GM21423 (cell line): ENCODE measurements around the gene DEF6.
A peak's percentile ranks its signal among the peaks of the same experiment; 100 is the strongest.
"Not testable (repeated sequence)": the region's sequence is repeated elsewhere in the genome, so short reads cannot be mapped to it uniquely, and the experiment has no call there.

Experiments
- ATAC-seq: cut with Tn5 transposase; IDR thresholded peaks from one replicate; pipeline ENCODE4 v1.9.1; 2021; ENCODE audit warnings: mild to moderate bottlenecking, moderate library complexity; ENCODE audit not compliant: unreplicated experiment

The DEF6 gene

DNA sequence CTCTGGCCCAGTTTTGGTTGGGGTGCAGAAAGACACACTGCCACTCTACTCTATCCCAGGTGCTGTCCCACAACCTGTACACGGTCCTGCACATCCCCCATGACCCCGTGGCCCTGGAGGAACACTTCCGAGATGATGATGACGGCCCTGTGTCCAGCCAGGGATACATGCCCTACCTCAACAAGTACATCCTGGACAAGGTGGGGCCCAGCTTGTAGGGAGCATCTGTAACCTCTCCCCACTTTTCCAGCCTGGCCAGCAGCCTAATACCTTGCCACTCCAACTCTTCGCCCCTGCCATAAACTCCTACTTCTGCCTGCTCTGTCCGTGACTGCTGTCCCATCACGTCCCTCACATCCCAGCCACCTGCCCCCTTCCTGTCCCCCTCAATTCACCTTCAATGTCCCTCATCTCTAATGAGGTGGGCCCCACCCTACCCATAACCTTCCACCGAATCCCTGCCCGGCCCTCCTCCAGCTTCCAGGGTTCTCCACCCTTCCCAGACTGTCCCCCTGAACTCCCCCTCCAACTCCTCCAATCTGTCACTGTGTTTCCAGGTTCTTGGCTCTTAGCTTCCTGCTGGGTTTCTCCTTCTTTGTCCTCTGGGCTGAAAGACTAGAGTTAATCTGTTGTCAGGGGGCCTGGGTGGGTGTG lies 12.1 kb downstream of the DEF6 start:
- no peak for ATAC-seq

DNA sequence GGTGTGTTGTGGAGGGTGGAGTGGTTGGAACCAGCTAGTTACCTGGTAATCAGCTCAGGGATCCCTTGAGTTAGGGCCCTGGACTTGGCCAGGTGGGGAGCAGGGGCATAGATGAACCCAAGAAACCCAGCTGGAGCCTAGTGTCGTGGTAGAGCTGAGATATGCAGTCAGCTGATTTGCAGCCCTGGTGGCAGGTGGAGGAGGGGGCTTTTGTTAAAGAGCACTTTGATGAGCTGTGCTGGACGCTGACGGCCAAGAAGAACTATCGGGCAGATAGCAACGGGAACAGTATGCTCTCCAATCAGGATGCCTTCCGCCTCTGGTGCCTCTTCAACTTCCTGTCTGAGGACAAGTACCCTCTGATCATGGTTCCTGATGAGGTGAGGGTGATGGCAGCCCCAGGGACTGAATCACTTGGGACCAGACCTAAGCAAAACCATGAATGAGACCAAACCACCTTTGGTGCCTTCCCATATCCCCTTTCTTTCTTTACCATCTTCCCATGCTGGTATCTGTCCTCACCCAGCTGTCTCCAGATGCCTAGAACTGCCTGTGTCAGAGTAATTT lies 12.7 kb downstream of the DEF6 start:
- ATAC-seq: no peak

DNA sequence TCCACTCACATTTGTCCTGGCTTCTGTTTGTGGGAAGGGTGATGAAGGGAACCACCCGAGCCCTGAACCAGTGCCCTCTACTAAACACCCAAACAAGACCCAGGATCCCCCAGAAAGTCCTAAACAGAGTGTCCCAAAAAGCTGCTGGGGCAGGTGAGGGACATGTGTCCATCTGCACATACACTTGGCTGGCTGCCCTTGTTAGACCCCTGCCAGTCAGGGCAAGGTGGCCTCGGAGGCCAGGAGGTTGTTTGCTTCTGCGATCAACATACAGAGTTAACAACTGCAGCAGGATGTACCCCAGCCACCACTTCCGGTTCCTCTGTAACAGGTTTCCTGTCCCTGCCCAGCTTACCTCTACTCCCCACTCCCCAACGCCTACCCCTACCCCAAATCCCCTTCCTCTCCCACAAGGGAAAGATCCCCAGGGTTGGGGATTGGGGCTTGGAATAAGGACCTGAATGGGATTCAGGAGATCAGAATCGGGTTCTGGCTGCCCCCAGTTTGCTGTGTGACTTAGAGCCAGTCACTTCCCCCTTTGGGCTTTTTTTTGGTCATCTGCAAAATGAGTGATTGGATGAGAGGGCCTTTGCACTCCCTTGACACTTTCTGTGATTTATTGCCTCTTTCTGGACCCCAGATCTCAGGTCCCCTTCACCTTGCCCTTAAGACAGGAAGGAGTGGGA lies 13.9 kb downstream of the DEF6 start:
- ATAC-seq: peak; percentile 53

DNA sequence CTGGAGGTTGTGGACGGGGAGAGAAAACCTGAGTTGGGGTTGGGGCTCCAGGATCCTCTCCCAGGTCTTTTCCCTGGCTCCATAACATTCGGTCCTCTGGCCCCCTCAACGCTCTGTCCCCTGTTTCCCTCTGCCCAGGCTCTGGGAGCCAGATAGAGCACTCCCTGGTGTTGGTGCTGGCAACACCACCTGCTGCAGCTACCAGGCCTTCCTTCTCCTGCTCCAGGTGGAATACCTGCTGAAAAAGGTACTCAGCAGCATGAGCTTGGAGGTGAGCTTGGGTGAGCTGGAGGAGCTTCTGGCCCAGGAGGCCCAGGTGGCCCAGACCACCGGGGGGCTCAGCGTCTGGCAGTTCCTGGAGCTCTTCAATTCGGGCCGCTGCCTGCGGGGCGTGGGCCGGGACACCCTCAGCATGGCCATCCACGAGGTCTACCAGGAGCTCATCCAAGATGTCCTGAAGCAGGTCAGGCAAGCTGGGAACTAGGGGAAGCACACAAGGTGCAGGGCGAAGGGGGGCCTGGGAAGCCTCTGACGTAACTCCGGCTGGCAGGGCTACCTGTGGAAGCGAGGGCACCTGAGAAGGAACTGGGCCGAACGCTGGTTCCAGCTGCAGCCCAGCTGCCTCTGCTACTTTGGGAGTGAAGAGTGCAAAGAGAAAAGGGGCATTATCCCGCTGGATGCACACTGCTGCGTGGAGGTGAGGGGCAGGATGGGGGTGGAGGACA lies 14.6 kb downstream of the DEF6 start:
- ATAC-seq: no peak

DNA sequence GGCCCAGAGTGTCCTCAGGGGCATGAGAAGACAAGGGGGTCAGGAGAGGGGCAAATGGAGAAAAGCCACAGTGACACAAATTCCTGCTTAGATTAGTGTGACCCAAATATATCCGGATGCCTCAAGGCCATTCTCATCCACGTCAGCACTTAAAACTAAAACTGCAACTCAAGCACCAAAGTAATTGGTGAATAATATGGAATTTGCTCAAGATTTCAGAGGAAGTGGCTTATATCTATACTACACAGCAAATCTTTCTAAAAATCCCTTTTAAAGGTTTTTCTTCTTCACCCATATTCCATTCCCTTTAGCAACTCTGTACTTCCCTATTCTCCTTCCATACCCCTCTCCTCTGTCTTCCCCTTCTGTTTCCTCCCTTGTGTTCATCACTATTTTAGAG lies 15.2 kb downstream of the DEF6 start:
- no peak for ATAC-seq

DNA sequence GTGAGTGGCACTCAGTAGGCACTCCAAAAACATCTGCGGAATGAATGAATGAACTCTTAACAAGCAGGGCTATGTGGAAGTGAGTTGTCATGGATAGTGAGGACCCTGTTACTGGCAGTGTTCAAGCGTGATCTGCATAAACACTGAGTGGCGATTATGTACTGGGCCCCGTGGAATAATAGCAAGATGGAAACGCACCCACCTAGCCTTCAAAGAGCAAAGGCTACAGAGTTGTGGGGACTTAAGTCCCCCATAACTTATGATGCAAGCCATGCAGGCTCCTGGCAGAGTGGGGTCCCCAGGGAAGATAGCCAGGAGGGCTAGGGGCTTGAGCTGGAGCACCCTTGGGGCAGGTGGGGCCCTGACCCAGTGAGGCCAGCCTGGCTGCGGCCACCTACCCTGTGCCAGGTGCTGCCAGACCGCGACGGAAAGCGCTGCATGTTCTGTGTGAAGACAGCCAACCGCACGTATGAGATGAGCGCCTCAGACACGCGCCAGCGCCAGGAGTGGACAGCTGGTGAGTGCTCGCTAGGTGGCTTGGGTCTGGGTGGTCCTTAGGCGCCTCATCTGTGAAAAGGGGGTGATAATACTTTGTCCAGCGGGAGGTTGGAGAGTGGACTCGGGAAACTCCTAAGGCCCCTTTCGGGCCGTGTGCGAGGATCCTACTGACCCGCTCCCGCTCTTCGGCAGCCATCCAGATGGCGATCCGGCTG lies 20.0 kb downstream of the DEF6 start:
- no peak for ATAC-seq

DNA sequence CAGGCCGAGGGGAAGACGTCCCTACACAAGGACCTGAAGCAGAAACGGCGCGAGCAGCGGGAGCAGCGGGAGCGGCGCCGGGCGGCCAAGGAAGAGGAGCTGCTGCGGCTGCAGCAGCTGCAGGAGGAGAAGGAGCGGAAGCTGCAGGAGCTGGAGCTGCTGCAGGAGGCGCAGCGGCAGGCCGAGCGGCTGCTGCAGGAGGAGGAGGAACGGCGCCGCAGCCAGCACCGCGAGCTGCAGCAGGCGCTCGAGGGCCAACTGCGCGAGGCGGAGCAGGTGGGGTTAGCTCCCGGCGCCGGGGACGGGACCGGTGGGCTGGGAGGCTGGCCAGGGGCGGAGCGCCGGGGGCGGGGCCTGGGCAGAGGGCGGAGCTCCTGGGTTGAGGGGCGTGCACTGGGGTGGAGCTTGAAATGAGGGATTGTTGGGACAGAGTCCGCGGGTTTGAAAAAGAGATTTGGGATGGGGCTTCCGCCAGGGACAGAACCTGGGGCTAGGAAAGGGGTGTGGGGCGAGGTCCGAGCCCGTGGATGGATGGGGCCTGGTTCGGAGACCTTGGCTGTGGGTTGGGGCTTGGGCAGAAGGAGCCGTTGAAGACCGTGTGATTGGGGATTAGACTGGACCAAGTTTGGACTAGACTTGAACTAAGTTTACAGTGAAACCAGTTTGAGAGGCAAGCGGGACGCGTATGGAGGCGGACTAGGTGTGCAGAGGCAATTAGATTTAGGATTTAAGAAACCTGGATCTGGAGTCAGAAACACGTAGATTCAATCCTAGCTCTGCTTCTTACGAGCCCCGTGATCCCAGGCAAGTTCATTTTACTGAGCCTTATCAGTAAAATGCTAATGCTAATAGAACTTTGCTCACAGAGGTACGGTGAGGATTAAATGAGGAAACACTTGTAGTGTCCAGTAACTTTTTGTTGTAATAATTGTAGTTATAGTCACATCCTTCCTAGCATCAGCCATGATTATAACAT lies 20.9 kb downstream of the DEF6 start:
- no peak for ATAC-seq

DNA sequence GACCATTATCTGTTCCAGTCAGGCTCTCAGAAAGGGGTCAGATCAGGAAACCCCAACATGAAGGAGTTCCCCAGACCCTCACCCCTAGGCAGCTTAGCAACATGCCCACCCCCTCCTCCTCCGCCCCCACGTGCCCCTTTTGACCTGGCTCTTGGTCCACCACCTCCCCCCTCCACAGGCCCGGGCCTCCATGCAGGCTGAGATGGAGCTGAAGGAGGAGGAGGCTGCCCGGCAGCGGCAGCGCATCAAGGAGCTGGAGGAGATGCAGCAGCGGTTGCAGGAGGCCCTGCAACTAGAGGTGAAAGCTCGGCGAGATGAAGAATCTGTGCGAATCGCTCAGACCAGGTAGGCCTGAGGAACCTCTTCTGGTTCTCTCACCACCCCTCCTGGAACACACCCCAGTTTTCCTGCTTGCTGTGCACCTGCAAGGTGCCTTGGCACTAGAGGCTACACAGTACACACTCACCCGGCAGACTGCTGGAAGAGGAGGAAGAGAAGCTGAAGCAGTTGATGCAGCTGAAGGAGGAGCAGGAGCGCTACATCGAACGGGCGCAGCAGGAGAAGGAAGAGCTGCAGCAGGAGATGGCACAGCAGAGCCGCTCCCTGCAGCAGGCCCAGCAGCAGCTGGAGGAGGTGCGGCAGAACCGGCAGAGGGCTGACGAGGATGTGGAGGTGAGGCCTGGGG lies 21.9 kb downstream of the DEF6 start:
- ATAC-seq: no peak

DNA sequence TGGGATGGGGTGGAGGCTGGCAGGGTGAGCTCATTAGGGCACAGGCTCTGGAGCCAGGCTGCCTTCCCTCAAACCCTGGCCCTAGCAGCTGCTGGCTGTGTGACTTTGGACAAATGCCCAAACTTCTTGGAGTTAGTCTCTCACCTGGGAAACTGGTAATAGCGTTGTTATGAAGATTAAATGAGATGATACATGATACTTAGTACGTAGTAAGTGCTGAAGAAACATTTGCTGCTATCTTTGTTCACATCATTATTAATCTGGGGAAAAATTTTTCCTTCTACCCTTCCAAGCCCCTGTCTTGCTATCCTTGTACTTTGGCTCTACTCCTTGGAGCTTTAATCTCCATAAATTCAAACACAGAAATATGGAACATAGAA lies 22.4 kb downstream of the DEF6 start:
- ATAC-seq: no peak

DNA sequence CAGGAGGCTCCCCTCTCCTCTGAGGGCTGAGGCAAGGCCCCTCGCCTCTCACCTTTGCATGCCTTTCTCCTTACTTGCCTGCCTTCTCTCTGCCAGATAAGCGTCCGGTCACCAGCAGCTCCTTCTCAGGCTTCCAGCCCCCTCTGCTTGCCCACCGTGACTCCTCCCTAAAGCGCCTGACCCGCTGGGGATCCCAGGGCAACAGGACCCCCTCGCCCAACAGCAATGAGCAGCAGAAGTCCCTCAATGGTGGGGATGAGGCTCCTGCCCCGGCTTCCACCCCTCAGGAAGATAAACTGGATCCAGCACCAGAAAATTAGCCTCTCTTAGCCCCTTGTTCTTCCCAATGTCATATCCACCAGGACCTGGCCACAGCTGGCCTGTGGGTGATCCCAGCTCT lies 23.5 kb downstream of the DEF6 start:
- no peak for ATAC-seq

DNA sequence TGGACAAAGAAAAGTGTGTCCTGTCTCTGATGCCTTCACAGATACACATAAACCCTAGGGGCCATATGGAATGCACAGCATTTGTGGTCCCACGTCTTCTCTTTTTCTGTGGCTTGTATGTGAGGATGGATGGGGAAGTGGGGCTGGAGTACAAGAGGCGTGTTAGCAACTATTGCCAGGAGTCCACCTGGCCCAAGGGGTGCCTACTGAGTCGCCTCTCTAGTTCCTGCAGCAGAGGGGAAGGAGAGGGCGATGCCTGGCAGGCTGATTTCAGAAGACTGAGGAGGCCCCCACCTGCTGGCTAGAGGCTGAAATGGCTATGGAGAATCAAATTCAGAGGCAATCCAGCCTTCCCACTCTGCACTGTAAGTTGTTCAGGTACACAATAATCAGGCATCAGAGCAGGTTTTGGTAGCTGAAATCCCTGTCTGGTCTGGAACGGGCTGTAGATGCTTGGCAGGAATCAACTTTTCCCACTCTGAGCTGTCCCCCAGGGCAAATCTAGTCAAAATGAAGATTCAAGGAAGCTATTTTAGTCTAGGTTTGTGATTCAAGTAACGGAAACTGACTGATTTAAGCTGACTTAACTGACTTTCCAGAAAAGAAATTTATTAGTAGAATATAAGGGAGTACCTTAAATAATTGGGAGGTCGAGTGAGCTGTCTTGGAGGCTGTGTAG lies 29.9 kb downstream of the DEF6 start:
- no peak for ATAC-seq

DNA sequence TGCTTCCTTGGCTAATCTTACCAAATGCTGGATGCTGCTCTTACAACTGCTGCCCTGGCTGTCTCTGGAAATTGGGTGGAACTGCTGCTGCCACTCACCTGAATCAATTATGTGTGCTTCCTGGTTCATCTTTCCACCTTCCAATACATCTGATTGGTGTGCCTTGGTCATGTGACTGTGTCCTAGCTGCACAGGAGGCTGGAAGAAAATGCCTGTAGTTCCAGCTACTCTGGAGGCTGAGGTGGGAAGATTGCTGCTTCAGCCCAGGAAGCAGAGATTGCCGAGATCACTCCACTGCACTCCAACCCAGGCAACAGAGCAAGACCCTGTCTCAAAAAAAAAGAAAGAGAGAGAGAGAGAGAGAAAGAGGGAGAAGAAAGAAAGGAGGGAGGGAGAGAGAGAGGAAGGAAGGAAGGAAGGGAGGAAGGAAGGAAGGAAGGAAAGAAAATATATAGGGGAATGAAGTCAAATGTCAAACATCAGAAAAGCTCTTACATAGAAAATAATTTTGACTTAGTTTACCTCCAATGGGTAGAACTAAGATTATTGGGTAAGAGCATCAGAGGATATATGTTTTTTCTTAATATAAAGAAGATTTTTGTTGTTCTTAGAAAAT lies 30.6 kb downstream of the DEF6 start:
- ATAC-seq: no peak

DNA sequence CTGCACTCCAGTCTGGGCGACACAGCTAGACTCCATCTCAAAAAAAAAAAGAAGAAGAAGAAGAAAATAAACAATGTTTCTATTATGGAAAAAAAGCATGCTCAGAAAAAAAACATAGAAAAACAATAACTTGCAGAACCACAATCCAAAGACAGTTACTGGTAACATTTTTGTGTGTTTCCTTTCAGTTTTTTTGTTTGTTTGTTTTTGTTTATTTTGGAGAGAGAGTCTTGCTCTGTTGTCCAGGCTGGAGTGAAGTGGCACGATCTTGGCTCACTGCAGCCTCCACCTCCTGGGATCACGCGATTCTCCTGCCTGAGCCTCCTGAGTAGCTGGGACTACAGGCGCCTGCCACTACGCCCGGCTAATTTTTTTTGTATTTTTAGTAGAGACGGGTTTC lies 31.3 kb downstream of the DEF6 start:
- not testable (repeated sequence) for ATAC-seq

DNA sequence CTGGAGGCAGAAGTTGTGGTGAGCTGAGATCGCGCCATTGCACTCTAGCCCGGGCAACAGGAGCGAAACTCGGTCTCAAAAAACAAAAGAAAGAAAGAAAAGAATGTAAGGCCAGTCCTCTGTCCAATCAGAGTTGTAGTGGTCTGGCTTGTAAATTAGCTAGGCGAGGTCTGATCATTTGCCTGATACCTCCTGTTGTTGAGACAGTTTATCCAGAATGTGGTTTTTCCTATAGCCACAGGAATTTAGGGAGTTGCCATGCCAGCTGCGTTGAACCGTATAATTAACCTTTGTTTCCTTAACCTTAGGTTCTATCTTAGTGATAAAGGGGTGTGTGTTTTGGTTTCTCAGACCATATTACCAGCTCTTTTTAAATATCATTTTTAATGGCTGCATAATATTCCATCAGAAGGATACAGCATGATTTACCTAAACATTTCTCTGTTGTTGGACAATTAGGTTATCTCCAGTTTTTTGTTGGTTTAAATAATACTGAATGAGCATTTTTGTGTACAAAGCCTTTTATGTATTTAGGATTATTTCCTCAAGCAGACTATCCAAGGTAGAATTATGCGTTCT lies 33.0 kb downstream of the DEF6 start:
- ATAC-seq: no peak

DNA sequence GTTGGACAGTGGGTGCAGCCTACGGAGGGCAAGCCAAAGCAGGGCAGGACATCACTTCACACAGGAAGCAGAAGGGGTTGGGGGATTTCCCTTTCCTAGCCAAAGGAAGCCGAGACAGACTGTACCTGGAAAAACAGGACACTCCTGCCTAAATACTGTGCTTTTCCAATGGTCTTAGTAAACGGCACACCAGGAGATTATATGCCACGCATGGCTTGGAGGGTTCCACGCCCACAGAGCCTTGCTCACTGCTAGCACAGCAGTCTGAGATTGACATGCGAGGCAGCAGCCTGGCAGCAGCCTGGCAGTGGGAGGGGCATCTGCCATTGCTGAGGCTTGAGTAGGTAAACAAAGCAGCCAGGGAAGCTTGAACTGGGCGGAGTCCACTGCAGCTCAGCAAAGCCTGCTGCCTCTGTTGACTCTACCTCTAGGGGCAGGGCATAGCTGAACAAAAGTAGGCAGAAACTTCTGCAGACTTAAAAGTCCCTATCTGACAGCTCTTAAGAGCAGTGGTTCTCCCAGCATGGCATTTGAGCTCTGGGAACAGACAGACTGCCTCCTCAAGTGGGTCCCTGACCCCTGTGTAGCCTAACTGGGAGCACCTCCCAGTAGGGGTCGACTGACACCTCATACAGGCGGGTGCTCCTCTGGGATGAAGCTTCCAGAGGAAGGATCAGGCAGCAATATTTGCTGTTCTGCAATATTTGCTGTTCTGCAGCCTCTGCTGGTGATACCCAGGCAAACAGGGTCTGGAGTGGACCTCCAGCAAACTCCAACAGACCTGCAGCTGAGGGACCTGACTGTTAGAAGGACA lies 34.7 kb downstream of the DEF6 start:
- ATAC-seq: not testable (repeated sequence)

DNA sequence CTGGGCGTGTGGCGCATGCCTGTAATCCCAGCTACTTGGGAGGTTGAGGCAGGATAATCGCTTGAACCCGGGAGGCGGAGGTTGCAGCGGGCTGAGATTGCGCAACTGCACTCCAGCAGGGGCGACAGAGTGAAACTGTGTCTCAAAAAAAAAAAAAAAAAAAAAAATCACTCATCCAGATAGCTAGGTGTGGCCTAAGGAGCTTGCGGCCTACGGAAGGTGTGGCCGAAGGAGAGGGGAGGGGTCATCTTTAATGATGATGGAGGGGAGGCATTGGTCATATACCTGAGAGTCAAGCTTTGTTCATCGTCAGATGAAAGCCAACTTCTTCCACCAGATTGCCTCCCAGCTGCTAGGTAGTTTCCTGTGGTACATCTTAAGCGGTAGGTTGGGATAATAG lies 43.9 kb downstream of the DEF6 start:
- ATAC-seq: no peak
